HG02938 (cell line): ENCODE measurements around the gene MRPL21.

Source experiments
- ATAC-seq: cut with Tn5 transposase; IDR thresholded peaks from one replicate; pipeline ENCODE4 v1.9.1; 2021; ENCODE audit warnings: mild to moderate bottlenecking, moderate library complexity; ENCODE audit not compliant: unreplicated experiment

Gene MRPL21

DNA sequence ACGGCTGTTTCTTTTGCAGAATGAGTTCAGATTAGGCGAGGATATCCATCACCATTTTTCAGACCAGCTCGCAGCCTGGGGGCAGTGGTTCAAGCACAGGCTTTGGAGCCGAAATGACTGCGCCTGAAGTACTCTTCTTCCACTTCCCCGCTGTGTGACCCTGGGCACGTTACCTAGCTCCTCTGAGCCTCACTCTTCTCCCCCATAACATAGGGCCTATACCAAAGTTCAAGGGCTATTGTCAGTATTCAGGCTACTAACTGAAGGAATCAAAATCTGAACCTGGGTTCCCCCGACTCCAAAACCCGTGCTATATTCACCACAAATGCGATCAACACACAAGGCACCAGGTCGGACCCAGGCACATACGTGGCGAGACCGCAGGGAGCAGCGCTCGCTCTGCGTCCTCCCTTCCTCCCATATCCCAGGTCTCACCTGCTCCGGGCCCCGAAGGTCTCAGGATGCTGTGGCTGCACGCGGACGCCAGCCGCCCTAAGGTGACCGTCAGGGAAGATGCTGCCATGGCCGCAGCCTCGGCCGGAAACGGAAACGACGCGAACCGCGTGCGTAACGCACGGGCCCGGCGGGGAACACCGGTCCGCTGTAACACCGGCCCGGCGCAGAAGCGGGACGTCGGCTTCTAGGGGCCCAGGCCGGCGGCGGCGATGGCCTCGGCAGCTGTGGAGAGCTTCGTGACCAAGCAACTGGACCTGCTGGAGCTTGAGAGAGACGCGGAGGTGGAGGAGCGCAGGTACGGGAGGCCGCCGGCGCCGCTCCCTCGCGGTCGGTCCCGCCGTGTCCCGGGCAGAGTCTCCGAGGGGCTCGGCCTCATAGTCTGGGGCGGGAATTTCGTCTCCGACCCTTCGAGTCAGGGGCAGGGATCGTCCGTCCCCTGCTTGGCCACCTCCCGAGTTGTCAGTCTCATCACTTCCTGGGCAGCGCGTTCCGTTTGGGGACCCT lies at the start of gene MRPL21, which contains the start of gene IGHMBP2:
TSS of gene MRPL21 (minus strand) at position 545 of the 960 bp plus-strand sequence. CDS start at position 523, 22 bp downstream.
TSS of gene IGHMBP2 (plus strand) at position 604 of the 960 bp plus-strand sequence. CDS start at position 666, 62 bp downstream.
- peak; percentile 82 for ATAC-seq

DNA sequence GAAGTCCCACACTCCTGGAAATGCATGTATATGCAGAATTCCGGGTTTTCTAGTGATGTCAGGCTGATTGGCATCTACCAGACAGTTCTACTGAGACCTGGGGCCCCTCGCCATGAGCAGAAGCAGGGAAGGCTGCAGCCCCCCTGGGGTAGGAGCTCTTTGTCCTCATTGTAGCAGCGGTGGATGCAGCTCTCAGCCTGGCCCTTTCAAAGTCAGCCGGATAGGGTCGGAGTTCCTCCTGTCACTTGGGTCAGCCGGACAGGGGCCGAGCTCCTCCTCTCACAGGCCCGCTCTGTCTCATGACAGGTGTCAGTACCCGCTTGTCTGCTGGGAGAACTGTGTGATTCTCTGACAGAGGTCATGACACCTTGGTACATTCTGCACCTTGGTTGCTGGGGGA lies 47.1 kb upstream of the MRPL21 start:
- ATAC-seq = no peak

DNA sequence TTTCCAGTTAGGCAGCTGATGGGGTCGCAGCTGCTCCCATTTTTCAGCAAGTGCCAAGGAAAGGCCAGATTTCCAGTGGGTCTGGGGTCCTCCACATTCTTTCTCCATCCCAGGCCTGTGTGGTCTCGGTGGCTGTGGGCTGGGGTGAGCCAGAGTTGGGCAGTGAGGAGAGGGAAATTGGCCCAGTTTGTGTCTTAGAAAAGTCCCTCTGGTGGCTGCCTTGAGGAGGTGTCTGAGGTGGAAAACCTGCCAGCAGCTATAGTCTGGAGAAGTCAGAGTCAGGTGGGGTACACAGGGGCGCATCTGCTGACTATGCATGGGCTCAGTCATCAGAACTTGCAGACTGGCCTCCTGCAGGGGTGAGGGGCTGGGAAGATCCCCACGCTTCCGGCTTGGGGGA lies 46.6 kb upstream of the MRPL21 start:
- ATAC-seq = no peak

DNA sequence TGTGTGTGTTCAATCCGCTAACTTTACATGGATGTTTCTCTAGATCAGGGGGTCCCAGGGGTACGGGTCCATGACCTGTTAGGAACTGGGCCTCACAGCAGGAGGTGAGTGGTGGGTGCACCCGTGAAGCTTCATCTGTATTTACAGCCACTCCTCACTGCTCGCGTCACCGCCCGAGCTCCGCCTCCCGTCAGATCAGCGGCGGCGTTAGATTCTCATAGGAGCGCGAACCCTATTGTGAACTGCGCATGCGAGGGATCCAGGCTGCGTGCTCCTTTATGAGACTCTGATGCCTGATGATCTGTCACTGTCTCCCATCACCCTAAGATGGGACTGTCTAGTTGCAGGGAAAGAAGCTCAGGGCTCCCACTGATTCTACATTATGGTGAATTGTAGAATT lies 45.3 kb upstream of the MRPL21 start:
- no peak for ATAC-seq

DNA sequence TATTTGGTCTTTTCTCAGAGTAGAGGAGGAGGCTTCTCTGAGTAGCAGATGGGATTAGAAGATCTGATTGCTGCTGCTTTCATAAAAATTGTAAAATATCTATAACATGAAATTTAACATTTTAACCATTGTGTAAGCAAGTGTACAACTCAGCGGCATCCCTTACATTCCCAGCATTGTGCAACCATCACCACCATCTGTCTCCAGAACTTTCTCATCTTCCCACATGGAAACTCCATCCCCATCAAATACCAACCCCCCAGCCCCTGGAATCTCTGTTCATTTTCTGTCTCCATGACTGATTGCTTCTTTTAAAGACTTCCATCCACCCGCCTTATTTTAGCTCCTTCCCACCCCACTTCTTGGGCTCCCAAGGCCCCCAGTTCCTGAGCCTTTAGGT lies 44.9 kb upstream of the MRPL21 start:
- no peak for ATAC-seq

DNA sequence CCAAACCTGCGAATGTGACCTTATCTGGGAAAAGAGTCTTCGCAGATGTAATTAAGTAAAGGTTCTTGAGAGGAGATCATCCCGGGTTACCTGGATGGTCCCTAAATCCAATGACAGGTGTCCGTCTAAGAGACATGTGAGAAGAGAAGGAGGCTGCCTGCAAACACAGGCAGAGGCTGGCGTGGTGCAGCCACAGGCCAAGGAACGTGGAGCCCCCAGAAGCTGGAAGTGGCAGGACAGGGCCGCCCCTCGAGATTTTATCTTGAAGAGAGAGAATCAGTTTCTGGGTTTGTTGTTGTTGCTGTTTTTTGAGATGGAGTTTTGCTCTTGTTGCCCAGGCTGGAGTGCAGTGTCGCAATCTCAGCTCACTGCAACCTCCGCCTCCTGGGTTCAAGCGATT lies 43.5 kb upstream of the MRPL21 start:
- ATAC-seq = no peak

DNA sequence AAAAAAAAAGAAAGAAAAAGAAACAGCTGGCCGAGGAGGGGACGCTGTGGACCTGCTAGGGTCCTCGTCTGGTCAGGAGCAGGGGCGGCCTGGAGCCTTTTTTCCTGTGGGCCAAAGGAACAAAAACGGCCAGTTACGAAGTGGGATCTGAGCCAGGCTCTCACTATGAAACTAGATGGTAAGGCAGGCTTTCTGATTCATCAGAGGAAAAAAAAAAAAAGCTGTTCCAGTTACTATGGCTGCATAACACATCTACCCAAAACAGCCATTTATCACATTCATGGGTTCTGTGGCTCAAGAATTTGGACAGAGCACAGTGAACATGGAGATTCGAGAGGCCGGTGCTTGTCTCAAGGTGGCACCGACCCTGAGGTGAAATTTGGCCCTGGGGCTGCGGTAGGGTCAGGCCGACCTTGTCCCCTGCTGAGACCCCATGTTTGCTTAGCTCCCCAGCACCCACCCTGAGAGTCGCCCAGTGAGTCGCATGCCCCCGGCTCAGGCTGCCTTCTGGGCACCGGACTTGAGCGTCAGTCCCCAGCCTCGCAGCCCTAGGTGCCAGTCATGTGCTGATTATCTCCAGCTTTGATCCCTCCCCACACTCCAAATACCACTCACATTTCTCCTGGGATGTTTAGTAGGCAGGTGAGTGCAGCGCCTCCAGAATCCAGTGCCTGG lies 42.9 kb upstream of the MRPL21 start:
- ATAC-seq = no peak

DNA sequence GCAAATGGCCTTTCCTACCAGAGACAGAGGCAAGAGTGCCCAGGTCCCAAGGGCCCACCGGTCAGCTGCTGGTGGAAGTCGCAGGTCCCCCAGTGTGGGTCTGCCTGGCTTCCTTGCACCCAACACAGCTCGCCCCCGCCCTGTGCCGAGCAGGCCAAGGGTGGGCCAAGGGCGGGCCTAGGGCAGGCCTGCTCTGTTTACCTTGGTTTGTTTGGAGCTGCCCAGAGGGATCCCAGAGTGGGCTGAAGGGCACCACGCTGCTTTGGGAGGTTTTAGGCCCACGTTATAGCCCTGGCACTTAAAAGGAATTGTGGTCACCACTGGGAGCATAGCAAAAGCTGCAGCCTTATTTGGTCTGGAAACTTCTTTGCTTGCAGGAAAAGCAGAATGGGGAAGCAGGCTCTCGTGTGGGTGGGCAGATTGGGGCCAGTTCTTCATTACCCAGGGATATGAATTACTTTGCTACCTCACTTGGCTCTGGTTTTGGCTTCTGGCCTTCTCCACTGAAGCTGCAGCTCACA lies 39.2 kb upstream of the MRPL21 start:
- no peak for ATAC-seq

DNA sequence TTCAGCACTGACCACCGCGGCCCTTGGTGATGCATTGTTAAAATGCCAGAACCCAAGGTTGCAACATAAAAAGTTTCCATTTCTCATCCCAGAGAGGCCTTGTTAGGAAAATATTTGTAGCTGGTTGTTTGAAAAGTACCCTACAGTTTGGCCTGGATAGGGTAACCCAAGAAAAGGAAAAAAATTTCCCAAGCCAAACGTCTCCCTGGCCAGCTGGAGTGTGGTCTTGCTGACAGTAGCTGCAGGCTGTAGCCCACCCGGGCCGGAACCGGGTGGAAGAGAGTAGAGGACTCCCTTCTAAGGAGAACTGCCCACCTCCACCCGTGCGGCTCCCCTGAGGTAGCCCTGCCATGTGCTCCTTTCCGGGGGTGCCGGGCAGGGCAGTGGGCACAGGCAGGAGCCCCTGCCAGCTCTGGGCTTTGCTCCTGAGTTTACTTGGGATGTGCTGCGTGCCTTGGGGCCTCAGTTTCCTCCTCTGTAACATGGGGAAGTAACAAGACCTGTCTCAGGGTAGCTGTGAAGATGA lies 38.5 kb upstream of the MRPL21 start:
- ATAC-seq = no peak

DNA sequence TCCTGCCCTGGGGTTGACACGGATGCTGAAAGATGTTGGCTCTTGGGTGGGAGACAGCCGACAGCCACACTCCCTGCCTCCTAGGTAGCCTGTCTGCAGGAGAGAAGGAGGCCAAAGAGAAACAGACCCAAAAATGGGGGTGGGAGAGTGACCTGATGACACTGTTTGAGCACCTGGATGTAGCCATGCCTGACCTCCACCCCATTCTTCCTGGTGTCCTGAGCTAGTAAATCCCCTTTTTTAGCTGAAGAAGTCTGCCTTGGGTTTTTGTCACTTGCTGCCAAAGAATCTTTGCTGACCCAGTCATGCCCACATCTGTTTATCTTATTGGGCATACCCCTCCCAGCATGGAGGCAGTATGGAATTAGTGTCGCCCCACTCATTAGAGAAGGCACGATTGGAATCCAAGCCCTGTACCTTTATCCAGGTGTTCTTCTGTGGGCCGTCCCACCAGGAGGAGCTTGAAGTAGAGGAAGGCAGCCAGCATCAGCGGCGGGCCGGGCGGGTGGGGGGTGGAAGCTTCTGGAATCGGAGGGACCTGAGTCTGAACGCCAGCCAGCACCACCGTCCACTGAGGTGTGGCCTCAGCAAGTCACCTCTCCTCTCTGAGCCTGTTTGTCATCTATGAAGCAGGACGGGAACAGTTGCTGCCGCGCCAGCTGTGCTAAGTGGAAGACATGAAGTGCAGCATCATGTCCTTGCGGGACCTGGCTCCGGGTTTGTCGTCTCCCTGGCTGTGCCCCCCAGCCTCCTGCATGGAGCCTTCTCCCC lies 37.9 kb upstream of the MRPL21 start:
- no peak for ATAC-seq

DNA sequence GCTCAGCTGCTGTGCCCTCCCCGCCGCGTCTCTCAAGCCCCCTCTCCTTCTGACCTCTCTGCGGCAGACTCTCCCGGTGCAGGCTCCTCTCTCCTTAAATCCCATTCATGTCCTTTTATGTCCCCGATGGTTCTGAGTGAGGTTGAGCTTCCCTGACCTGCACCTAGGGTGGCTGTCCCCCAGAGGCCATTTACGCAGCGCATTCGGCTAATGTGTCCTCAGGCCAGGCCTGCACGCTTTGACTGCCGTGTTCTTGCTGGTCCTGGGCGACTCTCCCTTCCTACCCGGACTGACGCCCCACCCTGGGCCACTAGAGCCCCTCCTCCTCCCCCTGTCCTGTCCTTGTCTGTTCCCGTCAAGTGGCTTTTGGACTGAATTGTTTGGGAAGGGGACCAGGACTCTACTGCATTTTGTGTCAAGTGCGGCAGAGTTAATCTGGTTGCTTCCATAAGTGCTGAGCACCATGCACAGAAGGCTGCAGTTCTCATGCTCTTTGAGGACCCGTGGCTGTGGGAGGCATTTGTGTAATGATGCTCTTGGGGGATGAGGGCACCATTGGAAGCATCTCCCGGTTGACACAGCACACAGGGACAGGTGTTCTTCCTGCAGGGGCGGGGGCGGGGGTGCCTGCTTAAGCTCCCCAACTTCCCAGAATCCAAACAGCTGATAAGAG lies 37.2 kb upstream of the MRPL21 start:
- no peak for ATAC-seq

DNA sequence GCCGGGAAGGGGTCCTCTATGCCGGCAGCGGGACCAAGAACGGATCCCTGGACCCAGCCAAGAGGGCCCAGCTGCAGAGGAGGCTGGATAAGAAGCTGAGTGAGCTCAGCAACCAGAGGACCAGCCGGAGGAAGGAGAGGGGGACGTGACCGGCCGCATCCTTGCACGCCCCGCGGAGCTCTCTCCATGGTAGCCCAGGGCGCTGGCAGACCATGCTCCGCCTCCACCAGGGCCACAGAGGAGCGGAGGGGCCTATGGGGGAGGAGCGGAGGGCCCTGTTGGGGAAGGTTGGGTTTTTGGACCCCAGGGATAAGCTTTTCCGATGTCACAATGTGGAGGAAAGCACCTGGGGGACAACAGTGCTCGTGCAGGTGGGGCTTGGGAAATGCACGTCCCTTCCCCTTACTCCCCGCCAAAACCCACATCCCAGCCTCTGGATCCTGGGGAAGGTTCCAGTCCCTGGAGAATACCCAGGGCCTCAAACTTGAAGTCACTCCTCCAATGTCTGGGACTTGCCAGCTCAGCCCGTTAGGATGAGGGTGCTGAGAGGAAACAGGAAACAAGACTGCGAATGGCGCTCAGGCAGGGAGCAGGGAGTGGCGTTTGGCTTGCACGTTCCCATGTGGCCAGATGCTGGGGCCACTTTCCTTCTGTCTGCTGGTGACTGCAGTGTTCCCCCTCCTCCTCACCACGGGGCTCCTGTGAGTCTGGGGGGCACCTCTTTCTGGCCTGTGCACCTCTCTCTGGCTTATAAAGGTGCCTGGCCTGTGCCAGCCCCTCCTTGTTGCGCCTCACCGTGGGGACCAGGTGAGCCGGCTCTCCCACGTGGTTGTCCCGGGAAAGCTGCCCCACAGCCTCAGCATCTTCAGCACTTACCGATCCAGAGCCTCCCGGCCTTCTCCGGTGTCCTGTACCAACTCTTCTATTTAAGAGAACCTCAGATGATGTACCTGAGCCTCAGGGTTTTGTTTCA lies 36.2 kb upstream of the MRPL21 start:
- no peak for ATAC-seq

DNA sequence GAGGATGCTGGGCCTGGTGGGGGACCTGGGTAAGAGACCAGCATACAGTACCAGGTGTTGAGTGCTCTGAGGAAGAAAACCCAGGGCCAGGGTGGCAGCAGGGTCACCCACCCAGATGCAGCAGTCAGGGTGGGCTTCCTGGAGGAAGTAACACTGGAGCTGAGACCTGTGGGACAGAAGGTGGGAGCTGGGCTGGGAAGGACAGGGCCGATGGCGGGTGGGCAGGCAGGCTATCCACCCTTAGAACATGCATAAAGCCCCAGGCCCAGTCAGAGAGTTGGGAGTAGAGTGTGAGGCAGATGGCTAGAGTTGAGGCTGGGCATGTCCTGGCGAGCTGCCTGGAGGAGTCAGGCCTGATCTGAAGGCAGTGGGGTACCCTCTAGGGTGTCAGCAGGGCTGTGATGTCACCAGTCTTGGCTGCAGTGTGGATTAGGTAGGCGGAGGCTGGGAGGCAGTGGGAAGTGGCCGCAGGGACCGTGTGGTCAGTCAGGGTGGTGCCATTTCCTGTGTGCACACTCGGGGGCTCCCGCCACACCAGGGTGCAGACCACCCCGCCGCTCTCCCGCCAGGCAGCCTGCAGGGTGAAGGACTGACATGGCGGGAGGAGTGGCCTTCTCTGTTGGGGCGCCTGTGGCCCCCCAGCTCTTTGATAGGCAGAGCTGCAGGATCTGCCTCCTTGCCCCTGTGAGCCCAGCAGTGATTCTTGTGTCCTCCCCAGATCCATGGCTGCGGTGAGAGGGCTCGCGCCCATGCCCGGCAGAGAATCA lies 35.4 kb upstream of the MRPL21 start:
- no peak for ATAC-seq

DNA sequence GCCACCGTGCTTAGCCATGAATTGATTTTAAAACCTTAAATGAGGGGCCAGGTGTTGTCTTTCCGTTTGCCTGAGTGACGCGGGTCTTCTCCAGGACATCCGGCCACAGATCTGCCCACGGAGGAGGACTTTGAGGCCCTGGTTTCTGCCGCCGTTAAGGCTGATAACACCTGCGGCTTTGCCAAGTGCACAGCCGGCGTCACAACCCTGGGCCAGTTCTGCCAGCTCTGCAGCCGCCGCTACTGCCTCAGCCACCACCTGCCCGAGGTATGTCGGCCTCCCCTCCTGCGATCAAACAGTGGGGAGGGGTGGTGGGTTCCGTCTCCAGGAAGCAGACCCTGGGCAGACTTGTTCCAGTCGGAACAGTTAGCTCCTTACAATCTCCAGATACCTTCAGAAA lies 34.5 kb upstream of the MRPL21 start:
- no peak for ATAC-seq

DNA sequence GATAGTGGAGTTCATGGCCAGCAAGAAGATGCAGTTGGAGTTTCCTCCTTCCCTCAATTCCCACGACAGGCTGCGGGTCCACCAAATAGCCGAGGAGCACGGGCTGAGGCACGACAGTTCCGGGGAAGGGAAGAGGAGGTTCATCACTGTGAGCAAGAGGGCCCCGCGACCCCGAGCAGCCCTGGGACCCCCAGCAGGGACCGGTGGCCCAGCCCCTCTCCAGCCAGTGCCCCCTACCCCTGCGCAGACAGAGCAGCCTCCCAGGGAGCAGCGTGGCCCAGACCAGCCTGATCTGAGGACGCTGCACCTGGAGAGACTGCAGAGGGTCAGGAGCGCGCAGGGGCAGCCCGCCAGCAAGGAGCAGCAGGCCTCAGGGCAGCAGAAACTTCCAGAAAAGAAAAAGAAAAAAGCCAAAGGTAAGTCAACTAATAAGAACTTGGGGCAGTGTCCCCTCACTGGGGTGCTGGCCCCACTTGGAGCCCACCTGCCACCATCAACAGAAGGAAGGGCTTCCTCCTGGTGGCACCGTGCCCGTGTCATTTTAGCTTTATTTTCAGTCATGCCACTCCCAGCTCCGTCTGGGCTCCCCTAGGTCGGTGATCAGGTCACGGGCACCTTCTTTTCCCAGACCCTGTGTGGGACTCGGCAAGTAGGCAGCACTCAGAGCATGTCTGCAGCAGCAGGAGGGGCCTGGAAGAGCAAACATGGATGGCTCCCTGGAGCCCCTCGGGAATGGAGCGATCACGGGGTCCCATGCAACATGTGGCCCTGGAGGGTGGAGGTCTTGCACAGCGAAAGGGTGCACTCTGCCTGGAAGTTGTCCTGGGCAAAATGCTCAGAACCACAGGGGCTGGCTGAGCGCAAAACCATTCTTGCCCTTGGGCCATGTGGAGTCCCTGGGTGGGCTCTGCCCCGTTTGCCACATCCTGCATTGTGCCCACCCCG lies 33.3 kb upstream of the MRPL21 start:
- ATAC-seq = no peak

DNA sequence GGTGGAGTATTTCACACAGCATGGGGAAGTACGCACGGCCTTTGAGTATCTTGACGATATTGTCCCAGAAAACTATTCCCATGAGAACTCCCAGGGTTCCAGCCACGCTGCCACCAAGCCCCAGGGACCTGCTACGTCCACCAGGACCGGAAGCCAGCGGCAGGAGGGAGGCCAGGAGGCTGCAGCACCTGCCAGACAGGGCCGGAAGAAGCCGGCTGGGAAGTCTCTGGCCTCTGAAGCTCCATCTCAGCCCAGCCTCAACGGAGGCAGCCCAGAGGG lies 32.7 kb upstream of the MRPL21 start:
- no peak for ATAC-seq
